ENCODE measurements around the gene MIA. TPM values are rescaled to one million over a fixed set of nuclear protein-coding genes. Genes with fewer than 3 reads are reported as not detected.
A peak's percentile ranks its signal among the peaks of the same experiment; 100 is the strongest.

MIA gene
- total and polyA plus RNA-seq, 10 donors = 1.5 to 14.2 (median 5.7) TPM; not detected in 6

GRCh38 chr19:40797166-40797962, 22.0 kb downstream of the MIA start:
- H3K4me3 ChIP-seq = peak overlapping the region in 3 of 8 donors; percentile 34 to 96 (median 94)
- H3K27me3 ChIP-seq (replicated peaks in 1 of 7) = no peaks in the 10 kb centered on the region
- H3K36me3 ChIP-seq = peaks cover 0 to 62% (median 18%) of the 10 kb centered on the region in 6 donors
- H3K4me1 ChIP-seq = peaks cover 23 to 58% (median 38%) of the 10 kb centered on the region in 6 donors
- H3K9me3 ChIP-seq = no peaks in the 10 kb centered on the region
- DNase-seq = no peak
- intact Hi-C loops (cut with DNase I; ENCODE audit: low total_unique reads) = no loop called here
- H3K27ac ChIP-seq = peak overlapping the region; percentile 86 to 99 (median 93)
- TF ChIP-seq CTCF (IDR thresholded peaks at IDR 0.05 in 8 of 11, conservative IDR thresholded peaks at IDR 0.05 in 3 of 11) (no peak), POLR2AphosphoS5 (IDR thresholded peaks at IDR 0.05) (no peak), POLR2A (IDR thresholded peaks at IDR 0.05) (no peak)
- WGBS, 5 donors = 89 to 94% (median 92%) methylated on average over 14 of the region's 14 CpGs

GRCh38 chr19:40797963-40798682, 22.8 kb downstream of the MIA start:
- TF ChIP-seq POLR2AphosphoS5 (IDR thresholded peaks at IDR 0.05) (peak in 2 of 3 donors; percentile 73 to 80), CTCF (IDR thresholded peaks at IDR 0.05 in 8 of 11, conservative IDR thresholded peaks at IDR 0.05 in 3 of 11) (peak; percentile 22 to 74 (median 49)), POLR2A (IDR thresholded peaks at IDR 0.05) (peak in 1 of 3 donors; percentile 46)
- Histone ChIP-seq H3K9me3 (no peaks in the 10 kb centered on the region), H3K4me3 (peak overlapping the region; percentile 24 to 96 (median 45)), H3K36me3 (peaks cover 0 to 62% (median 16%) of the 10 kb centered on the region in 6 donors), H3K4me1 (peaks cover 30 to 58% (median 43%) of the 10 kb centered on the region in 6 donors), H3K27me3 (replicated peaks in 1 of 7) (no peaks in the 10 kb centered on the region), H3K27ac (peak overlapping the region; percentile 86 to 99 (median 93))
- 7 to 9% (median 7%) methylated on average over 28 of the region's 28 CpGs for WGBS, 5 donors
- peak; percentile 95 for DNase-seq
- intact Hi-C loops (cut with DNase I; ENCODE audit: low total_unique reads) = no loop called here

GRCh38 chr19:40798683-40799557, 23.6 kb downstream of the MIA start, which contains the start of gene EGLN2:
TSS of gene EGLN2 (plus strand) at chr19:40799191. CDS start at chr19:40800573, 1,382 bp downstream.
- peak; percentile 49 to 82 (median 65) for TF ChIP-seq POLR2A (IDR thresholded peaks at IDR 0.05)
- TF ChIP-seq CTCF (IDR thresholded peaks at IDR 0.05 in 8 of 11, conservative IDR thresholded peaks at IDR 0.05 in 3 of 11) = peak in 1 of 11 experiments; percentile 13
- TF ChIP-seq POLR2AphosphoS5 (IDR thresholded peaks at IDR 0.05) = peak; percentile 86 to 88 (median 87)
- Histone ChIP-seq H3K4me3 (peak within 1 kb of the TSS; percentile 77 to 96 (median 88)), H3K27ac (peak within 1 kb of the TSS; percentile 88 to 99 (median 94)), H3K27me3 (replicated peaks in 1 of 7) (no peaks in the 10 kb centered on the region), H3K9me3 (no peaks in the 10 kb centered on the region), H3K4me1 (peaks cover 38 to 65% (median 51%) of the 10 kb centered on the region in 6 donors), H3K36me3 (peaks cover 0 to 60% (median 16%) of the 10 kb centered on the region in 6 donors)
- intact Hi-C loops (cut with DNase I; ENCODE audit: low total_unique reads) = no loop called here
- DNase-seq = peak; percentile 100
- WGBS, 5 donors = 0 to 1% (median 1%) methylated on average over 57 to 110 of the region's 110 CpGs
